ENCODE measurements around the gene C8B. TPM values are rescaled to one million over a fixed set of nuclear protein-coding genes. Genes with fewer than 3 reads are reported as not detected.
A peak's percentile ranks its signal among the peaks of the same experiment; 100 is the strongest.

The C8B gene
- total and polyA plus RNA-seq, 2 experiments from 2014 or later: not detected

GRCh38 chr1:56966698-56966999 is 834 bp upstream of the C8B start:
- Mint-ChIP-seq H3K27me3 (ENCODE audit: insufficient read depth, low read depth, poor library complexity) (peaks cover 2% of the 10 kb centered on the region), H3K27ac (no peak overlapping the region), H3K4me1 (peaks cover 12% of the 10 kb centered on the region; the same call in 2 of the 3 replicates), H3K9me3 (no peaks in the 10 kb centered on the region), H3K36me3 (ENCODE audit: low read depth) (no peaks in the 10 kb centered on the region), H3K4me3 (no peak overlapping the region)
- Histone ChIP-seq H4K20me1 (replicated peaks; ENCODE audit: insufficient read depth) (no peaks in the 10 kb centered on the region), H3K27ac (ENCODE audit: low read depth) (no peak overlapping the region), H3K27me3 (ENCODE audit: insufficient read depth) (no peaks in the 10 kb centered on the region), H3F3A (replicated peaks; ENCODE audit: low read depth) (no peaks in the 10 kb centered on the region), H3K9me2 (ENCODE audit: insufficient read depth) (no peaks in the 10 kb centered on the region), H2AFZ (no peak overlapping the region), H3K4me2 (no peak overlapping the region), H3K79me2 (replicated peaks; ENCODE audit: insufficient read depth) (no peaks in the 10 kb centered on the region), H3K4me3 (no peak overlapping the region), H3K36me3 (ENCODE audit: insufficient read depth) (no peaks in the 10 kb centered on the region), H3K4me1 (ENCODE audit: insufficient read depth) (no peaks in the 10 kb centered on the region)
- ATAC-seq (no peak), DNase-seq (ENCODE audit: low spot score) (no peak)
- TF ChIP-seq POLR2AphosphoS5 (IDR thresholded peaks at IDR 0.05; ENCODE audit: low read depth) (no peak), STAT1 (IDR thresholded peaks at IDR 0.05; ENCODE audit: unreplicated experiment) (no peak), ZNF114 (CRISPR knock-in tag; IDR thresholded peaks at IDR 0.05) (no peak)
- TF ChIP-seq, protein P1, sequence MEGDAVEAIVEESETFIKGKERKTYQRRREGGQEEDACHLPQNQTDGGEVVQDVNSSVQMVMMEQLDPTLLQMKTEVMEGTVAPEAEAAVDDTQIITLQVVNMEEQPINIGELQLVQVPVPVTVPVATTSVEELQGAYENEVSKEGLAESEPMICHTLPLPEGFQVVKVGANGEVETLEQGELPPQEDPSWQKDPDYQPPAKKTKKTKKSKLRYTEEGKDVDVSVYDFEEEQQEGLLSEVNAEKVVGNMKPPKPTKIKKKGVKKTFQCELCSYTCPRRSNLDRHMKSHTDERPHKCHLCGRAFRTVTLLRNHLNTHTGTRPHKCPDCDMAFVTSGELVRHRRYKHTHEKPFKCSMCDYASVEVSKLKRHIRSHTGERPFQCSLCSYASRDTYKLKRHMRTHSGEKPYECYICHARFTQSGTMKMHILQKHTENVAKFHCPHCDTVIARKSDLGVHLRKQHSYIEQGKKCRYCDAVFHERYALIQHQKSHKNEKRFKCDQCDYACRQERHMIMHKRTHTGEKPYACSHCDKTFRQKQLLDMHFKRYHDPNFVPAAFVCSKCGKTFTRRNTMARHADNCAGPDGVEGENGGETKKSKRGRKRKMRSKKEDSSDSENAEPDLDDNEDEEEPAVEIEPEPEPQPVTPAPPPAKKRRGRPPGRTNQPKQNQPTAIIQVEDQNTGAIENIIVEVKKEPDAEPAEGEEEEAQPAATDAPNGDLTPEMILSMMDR (conservative IDR thresholded peaks at IDR 0.05; ENCODE audit: low read depth in 2 of 2): no peak

- no peak overlapping the region for H3K4me2 ChIP-seq
- no peaks in the 10 kb centered on the region for H3K27me3 ChIP-seq (ENCODE audit: insufficient read depth)
- DNase-seq (ENCODE audit: low spot score) (no peak), ATAC-seq (no peak)
- H3F3A ChIP-seq (replicated peaks; ENCODE audit: low read depth): no peaks in the 10 kb centered on the region
- peaks cover 2% of the 10 kb centered on the region for H3K27me3 Mint-ChIP-seq (ENCODE audit: insufficient read depth, low read depth, poor library complexity)
- no peaks in the 10 kb centered on the region for H3K79me2 ChIP-seq (replicated peaks; ENCODE audit: insufficient read depth)
- H4K20me1 ChIP-seq (replicated peaks; ENCODE audit: insufficient read depth): no peaks in the 10 kb centered on the region
- no peaks in the 10 kb centered on the region for H3K9me2 ChIP-seq (ENCODE audit: insufficient read depth)
- no peak overlapping the region for H3K4me3 Mint-ChIP-seq
- H3K4me3 ChIP-seq: no peak overlapping the region
- H3K4me1 Mint-ChIP-seq: peaks cover 12% of the 10 kb centered on the region; the same call in 2 of the 3 replicates
- no peak overlapping the region for H2AFZ ChIP-seq
- H3K27ac Mint-ChIP-seq: no peak overlapping the region
- no peak for TF ChIP-seq EZH2phosphoT487 (IDR thresholded peaks at IDR 0.05; ENCODE audit: unreplicated experiment)
- H3K9me3 Mint-ChIP-seq: no peaks in the 10 kb centered on the region
- no peaks in the 10 kb centered on the region for H3K36me3 ChIP-seq (ENCODE audit: insufficient read depth)
- H3K27ac ChIP-seq (ENCODE audit: low read depth): no peak overlapping the region
- no peaks in the 10 kb centered on the region for H3K36me3 Mint-ChIP-seq (ENCODE audit: low read depth)
- H3K4me1 ChIP-seq (ENCODE audit: insufficient read depth): no peaks in the 10 kb centered on the region
Measured at GRCh38 chr1:56965191-56965590, 624 bp downstream of the C8B start.

GRCh38 chr1:56964349-56965017 is 1.3 kb downstream of the C8B start:
- H3F3A ChIP-seq (replicated peaks; ENCODE audit: low read depth): no peaks in the 10 kb centered on the region
- H3K9me2 ChIP-seq (ENCODE audit: insufficient read depth): no peaks in the 10 kb centered on the region; the same call in 1 of the 2 replicates
- no peaks in the 10 kb centered on the region for H3K4me1 ChIP-seq (ENCODE audit: insufficient read depth)
- H3K4me2 ChIP-seq: no peak overlapping the region
- Mint-ChIP-seq H3K27ac (no peak overlapping the region; the same call in 1 of the 2 replicates), H3K4me3 (no peak overlapping the region), H3K36me3 (ENCODE audit: low read depth) (no peaks in the 10 kb centered on the region), H3K27me3 (ENCODE audit: insufficient read depth, low read depth, poor library complexity) (peaks cover 2% of the 10 kb centered on the region), H3K9me3 (no peaks in the 10 kb centered on the region), H3K4me1 (peaks cover 12% of the 10 kb centered on the region; the same call in 2 of the 3 replicates)
- peak overlapping the region; percentile 87; the same call in 1 of the 2 replicates for H2AFZ ChIP-seq
- no peaks in the 10 kb centered on the region for H3K27me3 ChIP-seq (ENCODE audit: insufficient read depth)
- no peak overlapping the region for H3K27ac ChIP-seq (ENCODE audit: low read depth)
- H3K4me3 ChIP-seq: no peak overlapping the region
- DNase-seq (ENCODE audit: low spot score): no peak
- ATAC-seq: no peak
- no peaks in the 10 kb centered on the region for H3K36me3 ChIP-seq (ENCODE audit: insufficient read depth)
- no peaks in the 10 kb centered on the region for H3K79me2 ChIP-seq (replicated peaks; ENCODE audit: insufficient read depth)
- no peaks in the 10 kb centered on the region for H4K20me1 ChIP-seq (replicated peaks; ENCODE audit: insufficient read depth)
- TF ChIP-seq ZNF114 (CRISPR knock-in tag; IDR thresholded peaks at IDR 0.05) (no peak), NANOG (IDR thresholded peaks at IDR 0.05; ENCODE audit: borderline replicate concordance) (no peak)
- TF ChIP-seq, protein P2, sequence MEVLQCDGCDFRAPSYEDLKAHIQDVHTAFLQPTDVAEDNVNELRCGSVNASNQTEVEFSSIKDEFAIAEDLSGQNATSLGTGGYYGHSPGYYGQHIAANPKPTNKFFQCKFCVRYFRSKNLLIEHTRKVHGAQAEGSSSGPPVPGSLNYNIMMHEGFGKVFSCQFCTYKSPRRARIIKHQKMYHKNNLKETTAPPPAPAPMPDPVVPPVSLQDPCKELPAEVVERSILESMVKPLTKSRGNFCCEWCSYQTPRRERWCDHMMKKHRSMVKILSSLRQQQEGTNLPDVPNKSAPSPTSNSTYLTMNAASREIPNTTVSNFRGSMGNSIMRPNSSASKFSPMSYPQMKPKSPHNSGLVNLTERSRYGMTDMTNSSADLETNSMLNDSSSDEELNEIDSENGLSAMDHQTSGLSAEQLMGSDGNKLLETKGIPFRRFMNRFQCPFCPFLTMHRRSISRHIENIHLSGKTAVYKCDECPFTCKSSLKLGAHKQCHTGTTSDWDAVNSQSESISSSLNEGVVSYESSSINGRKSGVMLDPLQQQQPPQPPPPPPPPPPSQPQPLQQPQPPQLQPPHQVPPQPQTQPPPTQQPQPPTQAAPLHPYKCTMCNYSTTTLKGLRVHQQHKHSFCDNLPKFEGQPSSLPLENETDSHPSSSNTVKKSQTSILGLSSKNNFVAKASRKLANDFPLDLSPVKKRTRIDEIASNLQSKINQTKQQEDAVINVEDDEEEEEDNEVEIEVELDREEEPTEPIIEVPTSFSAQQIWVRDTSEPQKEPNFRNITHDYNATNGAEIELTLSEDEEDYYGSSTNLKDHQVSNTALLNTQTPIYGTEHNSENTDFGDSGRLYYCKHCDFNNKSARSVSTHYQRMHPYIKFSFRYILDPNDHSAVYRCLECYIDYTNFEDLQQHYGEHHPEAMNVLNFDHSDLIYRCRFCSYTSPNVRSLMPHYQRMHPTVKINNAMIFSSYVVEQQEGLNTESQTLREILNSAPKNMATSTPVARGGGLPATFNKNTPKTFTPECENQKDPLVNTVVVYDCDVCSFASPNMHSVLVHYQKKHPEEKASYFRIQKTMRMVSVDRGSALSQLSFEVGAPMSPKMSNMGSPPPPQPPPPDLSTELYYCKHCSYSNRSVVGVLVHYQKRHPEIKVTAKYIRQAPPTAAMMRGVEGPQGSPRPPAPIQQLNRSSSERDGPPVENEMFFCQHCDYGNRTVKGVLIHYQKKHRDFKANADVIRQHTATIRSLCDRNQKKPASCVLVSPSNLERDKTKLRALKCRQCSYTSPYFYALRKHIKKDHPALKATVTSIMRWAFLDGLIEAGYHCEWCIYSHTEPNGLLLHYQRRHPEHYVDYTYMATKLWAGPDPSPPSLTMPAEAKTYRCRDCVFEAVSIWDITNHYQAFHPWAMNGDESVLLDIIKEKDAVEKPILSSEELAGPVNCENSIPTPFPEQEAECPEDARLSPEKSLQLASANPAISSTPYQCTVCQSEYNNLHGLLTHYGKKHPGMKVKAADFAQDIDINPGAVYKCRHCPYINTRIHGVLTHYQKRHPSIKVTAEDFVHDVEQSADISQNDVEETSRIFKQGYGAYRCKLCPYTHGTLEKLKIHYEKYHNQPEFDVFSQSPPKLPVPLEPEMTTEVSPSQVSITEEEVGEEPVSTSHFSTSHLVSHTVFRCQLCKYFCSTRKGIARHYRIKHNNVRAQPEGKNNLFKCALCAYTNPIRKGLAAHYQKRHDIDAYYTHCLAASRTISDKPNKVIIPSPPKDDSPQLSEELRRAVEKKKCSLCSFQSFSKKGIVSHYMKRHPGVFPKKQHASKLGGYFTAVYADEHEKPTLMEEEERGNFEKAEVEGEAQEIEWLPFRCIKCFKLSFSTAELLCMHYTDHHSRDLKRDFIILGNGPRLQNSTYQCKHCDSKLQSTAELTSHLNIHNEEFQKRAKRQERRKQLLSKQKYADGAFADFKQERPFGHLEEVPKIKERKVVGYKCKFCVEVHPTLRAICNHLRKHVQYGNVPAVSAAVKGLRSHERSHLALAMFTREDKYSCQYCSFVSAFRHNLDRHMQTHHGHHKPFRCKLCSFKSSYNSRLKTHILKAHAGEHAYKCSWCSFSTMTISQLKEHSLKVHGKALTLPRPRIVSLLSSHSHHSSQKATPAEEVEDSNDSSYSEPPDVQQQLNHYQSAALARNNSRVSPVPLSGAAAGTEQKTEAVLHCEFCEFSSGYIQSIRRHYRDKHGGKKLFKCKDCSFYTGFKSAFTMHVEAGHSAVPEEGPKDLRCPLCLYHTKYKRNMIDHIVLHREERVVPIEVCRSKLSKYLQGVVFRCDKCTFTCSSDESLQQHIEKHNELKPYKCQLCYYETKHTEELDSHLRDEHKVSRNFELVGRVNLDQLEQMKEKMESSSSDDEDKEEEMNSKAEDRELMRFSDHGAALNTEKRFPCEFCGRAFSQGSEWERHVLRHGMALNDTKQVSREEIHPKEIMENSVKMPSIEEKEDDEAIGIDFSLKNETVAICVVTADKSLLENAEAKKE (CRISPR knock-in tag; IDR thresholded peaks at IDR 0.05): no peak

Data from GM23338 (cell line).